NCI-H1930 (cell line): ENCODE results near the gene KLHDC10.
"Not testable (repeated sequence)": the region's sequence is repeated elsewhere in the genome, so short reads cannot be mapped to it uniquely, and the experiment has no call there.

Source experiments
- DNase-seq, 2 experiments: peaks; one replicate each; lab custom pipeline; 2025; lab: John Stamatoyannopoulos, UW

Gene KLHDC10

GRCh38 chr7:130079846-130080394 lies 9.6 kb downstream of the KLHDC10 start:
- DNase-seq, result no peak

- not testable (repeated sequence) for DNase-seq
Observed at GRCh38 chr7:130083497-130083896, 13.2 kb downstream of the KLHDC10 start.

GRCh38 chr7:130084037-130084875 lies 13.9 kb downstream of the KLHDC10 start:
- DNase-seq, result no peak

- DNase-seq, result not testable (repeated sequence)
Observed at GRCh38 chr7:130085235-130085634, 14.9 kb downstream of the KLHDC10 start.

DNA sequence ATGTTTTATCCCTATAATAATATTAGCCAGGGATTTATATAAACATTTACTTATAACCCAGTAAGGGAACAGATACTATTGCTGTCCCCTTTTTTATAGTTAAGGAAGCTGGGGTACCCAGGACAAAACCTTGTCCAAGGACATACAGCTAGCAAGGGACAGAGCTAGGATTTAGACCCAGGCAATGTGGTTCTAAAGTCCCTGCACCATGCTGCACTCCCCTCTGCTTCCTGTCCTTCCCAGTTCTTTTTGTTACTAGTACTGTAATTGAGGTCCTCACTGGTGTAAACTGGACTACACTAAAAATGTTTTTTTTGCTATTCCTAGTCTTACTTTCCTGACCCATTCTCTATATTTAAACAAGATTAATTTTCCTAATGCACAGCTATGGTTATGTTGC lies 16.6 kb downstream of the KLHDC10 start:
- no peak for DNase-seq

GRCh38 chr7:130087364-130087763 lies 17.0 kb downstream of the KLHDC10 start:
- no peak for DNase-seq

- DNase-seq, result no peak
Observed at GRCh38 chr7:130090745-130091532, 20.6 kb downstream of the KLHDC10 start.

GRCh38 chr7:130091999-130092398 lies 21.7 kb downstream of the KLHDC10 start:
- DNase-seq, result no peak

DNA sequence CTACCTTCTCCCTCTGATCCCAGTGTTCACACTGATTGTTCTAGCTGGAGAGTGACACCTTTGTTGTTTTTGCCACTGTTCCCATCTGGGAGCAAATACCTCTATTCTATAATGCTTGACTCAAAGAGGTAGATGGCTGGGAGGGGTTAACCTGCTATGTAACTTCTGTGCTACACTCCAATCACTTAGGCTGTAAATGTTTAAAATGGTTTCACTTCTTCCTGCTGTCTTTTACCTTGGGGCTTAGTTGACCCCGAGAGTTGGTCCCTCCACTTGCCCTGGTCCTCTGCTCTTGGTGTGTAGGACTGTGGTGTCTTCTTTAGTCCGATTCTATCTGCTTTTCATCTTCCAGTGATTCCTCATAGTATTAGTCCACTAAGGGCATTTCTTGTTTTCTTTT lies 22.3 kb downstream of the KLHDC10 start:
- DNase-seq, result no peak

- DNase-seq, result no peak
Observed at GRCh38 chr7:130095812-130096211, 25.5 kb downstream of the KLHDC10 start.

GRCh38 chr7:130096243-130096827 lies 26.0 kb downstream of the KLHDC10 start:
- DNase-seq, result no peak

DNA sequence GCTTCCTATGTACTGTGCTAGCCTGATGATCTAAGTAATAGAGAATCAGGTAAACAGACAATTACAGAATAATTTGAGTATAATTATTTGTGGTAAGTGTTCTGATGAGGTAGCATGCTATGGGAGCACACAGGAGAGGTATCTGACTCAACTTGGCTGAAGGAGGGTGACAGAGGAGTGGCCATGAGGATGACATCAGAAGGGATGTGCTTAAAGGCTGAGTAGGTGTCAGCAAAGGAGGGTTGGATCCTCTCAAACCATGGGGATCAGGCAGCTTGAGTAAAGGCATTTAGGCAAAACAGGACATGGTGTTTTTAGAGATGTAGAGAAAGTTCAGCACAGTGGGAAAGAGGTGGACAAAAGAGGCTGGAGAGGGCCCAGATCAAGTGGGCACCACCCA lies 29.0 kb downstream of the KLHDC10 start:
- DNase-seq, result no peak

GRCh38 chr7:130102588-130102987 lies 32.3 kb downstream of the KLHDC10 start:
- no peak for DNase-seq

- no peak for DNase-seq
Observed at GRCh38 chr7:130107949-130108674, 37.8 kb downstream of the KLHDC10 start.

GRCh38 chr7:130108809-130109208 lies 38.5 kb downstream of the KLHDC10 start:
- no peak for DNase-seq

DNA sequence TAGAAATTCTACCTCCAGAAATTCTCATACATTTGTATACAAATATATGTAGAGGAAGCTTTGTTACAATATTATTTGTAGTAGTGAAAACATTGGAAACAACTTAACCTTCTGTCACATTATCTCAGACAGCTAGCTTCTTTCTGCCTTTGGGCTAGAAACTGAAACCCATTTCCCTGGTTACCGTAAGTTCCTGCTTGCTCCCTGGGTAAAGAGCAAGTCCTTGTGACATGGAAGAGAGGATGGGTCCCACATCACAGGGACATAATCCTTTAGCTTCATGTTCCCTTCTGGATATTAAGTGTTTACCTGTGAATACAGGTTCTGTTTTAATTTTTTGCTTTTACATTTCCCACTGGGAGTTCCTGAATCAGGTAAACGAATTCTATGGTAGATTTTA lies 41.8 kb downstream of the KLHDC10 start:
- DNase-seq, result no peak

DNA sequence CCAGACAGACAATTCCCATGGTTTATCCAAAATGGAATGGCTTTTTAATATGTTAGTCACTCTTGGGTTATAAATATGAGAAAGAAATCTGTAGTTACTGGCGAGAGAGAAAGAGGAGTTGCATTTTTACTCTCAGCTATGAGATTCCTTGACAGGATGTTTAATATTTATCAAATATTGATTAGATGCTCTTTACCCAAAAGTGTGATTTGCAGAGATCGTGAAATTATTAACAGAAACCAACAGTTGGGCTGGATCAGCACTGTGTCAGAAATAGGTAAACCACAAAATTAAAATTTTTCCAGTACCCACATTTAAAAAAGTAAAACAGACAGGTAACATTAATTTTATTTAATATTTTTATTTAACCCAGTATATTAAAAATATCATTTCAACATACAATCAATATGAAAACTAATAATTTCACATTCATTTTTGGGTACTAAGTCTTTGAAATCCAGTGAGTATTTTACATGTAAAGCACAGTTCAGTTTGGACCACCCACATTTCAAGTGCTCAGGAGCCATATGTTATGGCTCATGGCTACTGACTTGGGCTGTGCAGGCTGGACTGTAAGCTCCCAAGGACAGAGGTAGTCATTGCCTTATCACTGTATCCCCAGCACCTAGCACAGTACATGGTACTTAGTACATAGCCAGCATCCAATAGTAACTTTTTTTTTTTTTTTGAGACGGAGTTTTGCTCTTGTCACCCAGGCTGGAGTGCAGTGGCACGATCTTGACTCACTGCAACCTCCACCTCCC lies 42.5 kb downstream of the KLHDC10 start:
- no peak for DNase-seq

GRCh38 chr7:130113426-130113805 lies 43.1 kb downstream of the KLHDC10 start:
- DNase-seq, result not testable (repeated sequence)

- DNase-seq, result no peak
Observed at GRCh38 chr7:130113887-130114286, 43.6 kb downstream of the KLHDC10 start.

DNA sequence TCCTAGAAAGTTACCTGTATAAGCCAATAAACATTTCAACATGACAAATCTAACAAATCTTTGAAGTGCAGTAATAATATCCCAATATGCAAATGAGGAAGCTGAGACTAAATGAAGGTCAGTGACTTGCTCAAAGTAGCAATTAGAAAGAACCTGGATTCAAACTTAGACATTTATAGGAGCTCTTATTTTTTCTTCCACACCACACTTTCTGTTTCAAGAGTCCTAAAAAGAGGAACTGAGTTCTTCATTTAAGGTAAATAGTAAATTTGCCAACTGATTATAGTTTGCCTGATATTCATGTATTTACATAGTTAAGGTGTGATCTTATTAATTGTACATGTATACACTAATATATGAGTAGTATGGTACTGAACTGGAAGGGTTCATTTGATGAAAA lies 44.0 kb downstream of the KLHDC10 start:
- no peak for DNase-seq

DNA sequence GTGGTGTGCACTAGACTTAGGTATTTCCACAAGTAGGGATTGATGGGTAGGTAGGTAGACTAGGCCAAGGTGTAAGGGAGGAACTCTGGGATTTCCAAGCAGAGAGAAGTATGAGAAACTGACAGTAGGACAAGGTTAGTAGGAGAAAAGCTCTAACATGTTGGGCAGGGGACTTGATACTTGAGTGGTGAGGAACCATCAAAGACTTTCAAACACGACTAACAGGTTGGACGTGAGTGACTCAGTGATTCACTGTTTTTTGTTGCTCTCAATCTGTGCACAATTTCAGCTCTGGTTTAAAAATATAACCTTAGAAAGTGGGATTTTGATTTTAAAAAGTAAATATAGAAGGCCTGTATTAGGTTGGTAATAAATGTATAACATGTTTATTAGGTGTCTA lies 44.4 kb downstream of the KLHDC10 start:
- DNase-seq, result no peak
